Astrocyte of the spinal cord (primary cell): ENCODE data around the gene IFITM2.
"Not testable (repeated sequence)": the region's sequence is repeated elsewhere in the genome, so short reads cannot be mapped to it uniquely, and the experiment has no call there.

ENCODE experiments used
- DNase-seq: peaks from one replicate; pipeline ENCODE4 v3.0.0; 2011; ENCODE audit warnings: low read depth, low spot score
- H3K4me3 ChIP-seq: 2 replicates; pipeline ENCODE4 v1.5.1; 2011; ENCODE audit warnings: low read depth, mild to moderate bottlenecking, low read length, moderate library complexity
- in situ Hi-C: cut with HindIII; loops from 2 replicates; pipeline ENCODE4 v1.10.0; 2017; ENCODE audit warnings: low sequenced_read_pairs
- TF ChIP-seq, protein P1 (sequence below): IDR thresholded peaks from 2 replicates; pipeline ENCODE4 v1.5.1; 2012; ENCODE audit warnings: low read depth, mild to moderate bottlenecking, low read length, inconsistent platforms

The IFITM2 gene

DNA sequence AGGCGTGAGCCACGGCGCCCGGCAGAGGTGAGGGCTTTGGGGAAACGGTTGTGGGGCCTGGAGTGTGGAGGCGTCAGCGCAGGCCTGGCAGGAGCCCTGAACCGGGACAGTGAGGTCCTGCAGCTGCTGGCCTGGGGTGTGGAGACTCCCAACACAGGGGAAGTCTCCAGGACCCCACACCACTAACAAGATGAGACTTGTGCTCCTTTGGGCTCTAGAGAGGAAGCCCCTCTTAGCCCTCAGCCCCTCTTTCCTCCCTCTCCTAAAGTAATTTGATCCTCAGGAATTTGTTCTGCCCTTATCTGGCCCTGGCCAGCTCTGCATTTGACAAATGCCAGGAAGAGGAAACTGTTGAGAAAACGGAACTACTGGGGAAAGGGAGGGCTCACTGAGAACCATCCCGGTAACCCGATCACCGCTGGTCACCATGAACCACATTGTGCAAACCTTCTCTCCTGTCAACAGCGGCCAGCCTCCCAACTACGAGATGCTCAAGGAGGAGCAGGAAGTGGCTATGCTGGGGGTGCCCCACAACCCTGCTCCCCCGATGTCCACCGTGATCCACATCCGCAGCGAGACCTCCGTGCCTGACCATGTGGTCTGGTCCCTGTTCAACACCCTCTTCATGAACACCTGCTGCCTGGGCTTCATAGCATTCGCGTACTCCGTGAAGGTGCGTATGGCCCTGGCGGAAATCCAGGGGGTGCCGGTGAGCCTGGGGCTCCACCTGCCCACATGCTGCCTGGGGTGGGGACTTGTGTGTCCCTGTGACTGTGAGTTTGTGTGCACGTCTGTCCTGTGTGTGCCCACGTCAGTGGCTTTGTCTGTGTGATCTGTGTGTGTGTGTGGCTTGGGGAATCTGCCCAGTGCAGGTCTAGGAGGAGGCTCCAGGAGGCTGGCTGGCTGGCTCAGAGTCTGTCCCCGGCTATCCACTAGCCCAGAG, at the start of gene IFITM2:
Gene IFITM2, plus strand, starts transcription at position 51 of the 943 bp plus-strand sequence. Its CDS starts 377 bp downstream, at position 428.
- peak; percentile 84 for DNase-seq
- H3K4me3 ChIP-seq, result peak within 1 kb of the TSS; percentile 54
- in situ Hi-C loops, result not testable (repeated sequence)
- TF ChIP-seq, protein P1, sequence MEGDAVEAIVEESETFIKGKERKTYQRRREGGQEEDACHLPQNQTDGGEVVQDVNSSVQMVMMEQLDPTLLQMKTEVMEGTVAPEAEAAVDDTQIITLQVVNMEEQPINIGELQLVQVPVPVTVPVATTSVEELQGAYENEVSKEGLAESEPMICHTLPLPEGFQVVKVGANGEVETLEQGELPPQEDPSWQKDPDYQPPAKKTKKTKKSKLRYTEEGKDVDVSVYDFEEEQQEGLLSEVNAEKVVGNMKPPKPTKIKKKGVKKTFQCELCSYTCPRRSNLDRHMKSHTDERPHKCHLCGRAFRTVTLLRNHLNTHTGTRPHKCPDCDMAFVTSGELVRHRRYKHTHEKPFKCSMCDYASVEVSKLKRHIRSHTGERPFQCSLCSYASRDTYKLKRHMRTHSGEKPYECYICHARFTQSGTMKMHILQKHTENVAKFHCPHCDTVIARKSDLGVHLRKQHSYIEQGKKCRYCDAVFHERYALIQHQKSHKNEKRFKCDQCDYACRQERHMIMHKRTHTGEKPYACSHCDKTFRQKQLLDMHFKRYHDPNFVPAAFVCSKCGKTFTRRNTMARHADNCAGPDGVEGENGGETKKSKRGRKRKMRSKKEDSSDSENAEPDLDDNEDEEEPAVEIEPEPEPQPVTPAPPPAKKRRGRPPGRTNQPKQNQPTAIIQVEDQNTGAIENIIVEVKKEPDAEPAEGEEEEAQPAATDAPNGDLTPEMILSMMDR, result peak; percentile 3

DNA sequence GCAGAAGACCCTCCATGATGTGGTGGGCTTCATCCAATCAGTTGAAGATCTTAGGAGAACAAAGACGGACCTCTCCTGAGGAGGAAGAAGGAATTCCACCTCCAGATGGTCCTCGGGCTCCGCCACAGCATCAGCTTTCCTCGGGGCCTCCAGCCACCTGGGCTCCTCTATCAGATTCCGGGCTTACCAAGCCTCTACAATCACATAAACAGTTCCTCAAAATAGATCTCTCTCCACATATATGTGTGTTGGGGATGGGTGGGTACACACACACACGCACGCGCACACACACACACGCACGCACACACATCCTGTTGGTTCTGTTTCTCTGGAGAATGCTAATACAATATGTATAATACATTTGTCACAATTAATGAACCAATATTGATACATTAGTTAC, 48.2 kb upstream of the IFITM2 start:
- no peak for DNase-seq
- H3K4me3 ChIP-seq, result no peak overlapping the region
- TF ChIP-seq, protein P1, result no peak
- in situ Hi-C loops, result no loop called here

DNA sequence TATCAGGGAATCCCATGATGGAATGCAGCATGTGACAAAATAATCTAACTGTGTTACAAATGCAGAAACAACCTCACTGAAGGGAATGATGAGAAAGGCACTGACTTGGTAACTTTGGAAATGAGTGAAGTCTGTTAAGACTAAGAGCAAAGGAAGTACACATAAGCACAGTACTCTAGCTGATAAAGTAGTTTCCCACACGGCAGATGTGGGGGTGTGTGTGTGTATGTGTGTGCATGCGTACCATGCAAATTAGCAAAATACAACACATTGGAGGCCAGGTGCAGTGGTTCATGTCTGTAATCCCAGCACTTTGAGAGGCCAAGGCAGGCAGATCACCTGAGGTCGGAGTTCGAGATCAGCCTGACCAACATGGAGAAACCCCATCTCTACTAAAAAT, 46.0 kb upstream of the IFITM2 start:
- DNase-seq, result no peak
- TF ChIP-seq, protein P1, result no peak
- no peak overlapping the region for H3K4me3 ChIP-seq
- in situ Hi-C loops, result no loop called here

DNA sequence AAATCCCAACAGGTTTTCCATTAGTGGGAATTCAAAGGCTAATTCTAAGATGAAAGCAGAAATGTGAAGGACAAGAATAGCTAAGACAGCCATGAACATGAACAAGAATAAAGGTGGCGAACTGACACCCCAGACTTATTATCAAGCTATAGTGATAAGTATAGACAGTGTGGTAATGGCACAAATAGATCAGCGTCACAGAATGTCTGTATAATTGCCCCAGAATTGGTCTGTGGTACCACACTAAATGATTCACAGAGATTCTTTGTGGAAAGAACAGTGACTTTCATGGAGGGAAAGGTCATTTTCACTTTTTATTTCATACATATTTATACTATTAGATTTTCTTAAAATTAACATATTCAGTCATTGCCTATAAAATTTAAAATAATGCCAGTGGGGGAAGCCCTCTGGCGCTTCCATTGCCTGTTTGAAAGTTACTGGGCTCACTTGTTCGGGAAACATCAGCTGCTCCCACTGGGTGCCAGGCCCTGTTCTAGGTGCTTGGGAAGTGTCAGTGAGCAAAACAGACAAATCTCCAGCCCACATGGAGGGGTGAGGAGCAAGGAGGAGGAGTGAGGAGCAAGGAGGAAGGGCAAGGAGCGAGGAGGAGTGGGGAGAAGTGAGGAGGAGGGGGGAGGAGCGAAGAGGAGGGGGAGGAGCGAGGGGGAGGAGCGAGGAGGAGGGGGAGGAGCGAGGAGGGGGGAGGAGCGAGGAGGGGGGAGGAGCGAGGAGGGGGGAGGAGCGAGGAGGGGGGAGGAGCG, 40.8 kb upstream of the IFITM2 start:
- in situ Hi-C loops, result no loop called here
- TF ChIP-seq, protein P1, result no peak
- DNase-seq, result no peak
- no peak overlapping the region for H3K4me3 ChIP-seq

DNA sequence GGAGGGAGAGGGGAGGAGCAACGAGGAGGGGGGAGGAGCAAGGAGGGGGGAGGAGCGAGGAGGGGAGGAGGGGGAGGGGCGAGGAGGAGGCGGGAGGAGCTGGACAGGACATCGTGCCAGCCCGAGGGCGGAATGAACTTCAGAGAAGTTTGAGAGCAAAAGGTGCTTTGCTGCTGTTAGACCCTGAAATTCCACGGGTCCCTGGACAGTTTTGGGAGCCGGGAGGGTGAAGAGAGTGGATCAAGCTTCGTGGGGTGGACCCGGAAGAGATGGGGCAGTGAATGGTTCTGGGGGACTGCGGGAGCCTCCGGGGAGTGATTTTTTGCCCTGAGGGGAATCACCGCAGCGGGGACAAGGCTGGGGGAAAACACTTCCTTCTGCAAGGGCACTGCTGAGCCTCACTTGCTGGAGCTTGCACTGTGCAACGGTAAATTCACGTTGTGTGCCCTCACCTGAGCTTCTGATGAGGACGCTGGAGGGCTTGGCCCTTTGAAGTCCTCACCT, 40.1 kb upstream of the IFITM2 start:
- TF ChIP-seq, protein P1, result no peak
- in situ Hi-C loops, result no loop called here
- DNase-seq, result no peak
- H3K4me3 ChIP-seq, result no peak overlapping the region

DNA sequence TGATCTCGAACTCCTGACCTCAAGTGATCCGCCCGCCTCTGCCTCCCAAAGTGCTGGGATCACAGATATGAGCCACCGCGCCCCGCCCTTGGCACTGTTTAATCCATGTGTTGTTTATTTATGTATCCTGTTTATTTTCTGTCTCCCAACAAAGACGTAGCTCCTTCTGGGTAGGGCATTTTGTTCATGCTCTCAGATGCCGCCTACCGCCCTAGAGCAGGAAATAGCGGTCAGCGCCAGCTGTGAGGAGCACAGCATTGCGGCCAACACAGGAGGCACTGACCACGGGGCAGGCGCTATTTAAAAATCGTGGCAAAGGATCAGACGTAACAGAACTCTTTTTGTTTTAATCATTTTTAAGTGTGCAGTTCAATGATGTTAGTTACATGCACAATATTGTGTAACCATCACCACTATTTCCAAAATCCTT, 38.9 kb upstream of the IFITM2 start:
- H3K4me3 ChIP-seq, in situ Hi-C loops: not testable (repeated sequence)

More for the DNA sequence above, 38.9 kb upstream of the IFITM2 start:
- TF ChIP-seq, protein P1, result peak; percentile 2
- peak; percentile 19 for DNase-seq
